GM19452 (cell line): Measurements from ENCODE around the gene GALK1.
"Not testable (repeated sequence)": the region's sequence is repeated elsewhere in the genome, so short reads cannot be mapped to it uniquely, and the experiment has no call there.

Experiments used
- ATAC-seq: cut with Tn5 transposase; IDR thresholded peaks from one replicate; pipeline ENCODE4 v1.9.1; 2021; ENCODE audit not compliant: unreplicated experiment

Gene GALK1

GRCh38 chr17:75767881-75768280 is 2.9 kb upstream of the GALK1 start:
- ATAC-seq, result no peak

GRCh38 chr17:75765981-75766380 is 989 bp upstream of the GALK1 start:
- no peak for ATAC-seq

- ATAC-seq, result no peak
Observed at GRCh38 chr17:75764417-75764710, 628 bp downstream of the GALK1 start.

- no peak for ATAC-seq
Observed at GRCh38 chr17:75763613-75764416, 1.2 kb downstream of the GALK1 start.

- ATAC-seq, result no peak
Observed at GRCh38 chr17:75763269-75763607, 1.8 kb downstream of the GALK1 start.

GRCh38 chr17:75762513-75763268 is 2.3 kb downstream of the GALK1 start:
- ATAC-seq, result no peak

- ATAC-seq, result not testable (repeated sequence)
Observed at GRCh38 chr17:75759978-75760640, 4.9 kb downstream of the GALK1 start.

- no peak for ATAC-seq
Observed at GRCh38 chr17:75759457-75759856, 5.5 kb downstream of the GALK1 start.

- no peak for ATAC-seq
Observed at GRCh38 chr17:75758131-75758905, 6.7 kb downstream of the GALK1 start.

- no peak for ATAC-seq
Observed at GRCh38 chr17:75757086-75757681, 7.8 kb downstream of the GALK1 start.

GRCh38 chr17:75756451-75757085 is 8.4 kb downstream of the GALK1 start:
- no peak for ATAC-seq

GRCh38 chr17:75755990-75756389 is 9.0 kb downstream of the GALK1 start:
- no peak for ATAC-seq

- no peak for ATAC-seq
Observed at GRCh38 chr17:75755205-75755901, 9.6 kb downstream of the GALK1 start.

GRCh38 chr17:75754378-75755204 is 10.4 kb downstream of the GALK1 start:
- no peak for ATAC-seq

GRCh38 chr17:75753514-75754377 is 11.2 kb downstream of the GALK1 start:
- peak; percentile 65 for ATAC-seq

- no peak for ATAC-seq
Observed at GRCh38 chr17:75752802-75753513, 12.0 kb downstream of the GALK1 start.

- ATAC-seq, result no peak
Observed at GRCh38 chr17:75752405-75752709, 12.6 kb downstream of the GALK1 start.
